Transverse colon (tissue), 4 donors: ENCODE data around the gene TRAM2.

Source experiments
- CTCF ChIP-seq, 5 experiments: fragments of 200-600 bp in 3 of 5; fragments of 450-650 bp in 2 of 5; sonication (generic) in 3 of 5; IDR thresholded peaks; 1 replicate in 2 of 5; 2 replicates in 3 of 5; pipeline ENCODE4 v1.5.1; 2016 to 2017; ENCODE audit warnings: antibody characterized with exemption in 5 of 5, inconsistent platforms in 3 of 5, mild to moderate bottlenecking in 2 of 5, moderate library complexity in 1 of 5
- EP300 ChIP-seq: sonication (generic); formaldehyde crosslinking; IDR thresholded peaks from one replicate; pipeline ENCODE4 v1.6.1; 2017; ENCODE audit warnings: antibody characterized with exemption, low read depth
- POLR2A ChIP-seq: fragments of 450-650 bp; IDR thresholded peaks from one replicate; pipeline ENCODE4 v1.6.1; 2016; ENCODE audit warnings: antibody characterized with exemption, mild to moderate bottlenecking, moderate library complexity
- POLR2AphosphoS5 ChIP-seq, 3 donors: sonication (generic); formaldehyde crosslinking; IDR thresholded peaks; one replicate each; pipeline ENCODE4 v1.6.1; 2016; ENCODE audit warnings: antibody characterized with exemption in 3 of 3

DNA sequence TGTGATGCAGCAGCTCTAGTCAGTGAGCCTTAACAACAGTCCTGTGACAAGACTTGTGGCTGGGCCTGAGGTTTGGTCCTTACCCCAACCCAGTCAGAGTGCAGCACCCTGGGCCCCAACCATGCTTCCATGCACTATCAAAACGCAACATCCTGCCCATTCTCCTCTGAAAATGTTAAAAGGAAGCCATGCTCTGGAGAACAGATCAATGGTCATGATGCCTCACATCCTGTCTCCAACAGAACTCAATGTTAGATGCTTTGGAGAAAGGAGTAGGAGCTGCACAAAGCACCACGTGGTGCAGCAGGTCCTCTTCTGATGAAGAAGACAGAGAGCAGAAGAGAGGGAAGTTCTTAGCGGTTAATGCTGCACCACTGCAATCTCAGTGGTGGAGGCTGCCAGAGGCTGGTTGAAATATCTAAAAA is 41.9 kb downstream of the TRAM2 start:
- TF ChIP-seq CTCF (IDR thresholded peaks at IDR 0.05) (no peak), POLR2A (no peak), POLR2AphosphoS5 (IDR thresholded peaks at IDR 0.05) (no peak), EP300 (no peak)
